IPS DF 6.9 (cell line): ENCODE measurements around the gene SCG2.

Source experiments
- DNase-seq: peaks from one replicate; pipeline ENCODE4 v3.0.0-alpha.2; 2013; ENCODE audit warnings: low read depth, low spot score
- H3K27ac ChIP-seq: one replicate; pipeline ENCODE4 v1.5.1; 2013; ENCODE audit warnings: low read length, control low read depth
- H3K27me3 ChIP-seq: 2 replicates; pipeline ENCODE4 v1.6.1; 2013; ENCODE audit warnings: mild to moderate bottlenecking, low read length; ENCODE audit not compliant: control insufficient read depth, insufficient read depth
- H3K36me3 ChIP-seq: 2 replicates; pipeline ENCODE4 v1.6.1; 2013; ENCODE audit warnings: low read length; ENCODE audit not compliant: control insufficient read depth, insufficient read depth
- H3K4me1 ChIP-seq: 2 replicates; pipeline ENCODE4 v1.6.1; 2013; ENCODE audit warnings: low read length; ENCODE audit not compliant: control insufficient read depth, insufficient read depth
- H3K4me3 ChIP-seq: 2 replicates; pipeline ENCODE4 v1.5.1; 2013; ENCODE audit warnings: mild to moderate bottlenecking, low read length
- H3K9me3 ChIP-seq: 2 replicates; pipeline ENCODE4 v1.6.1; 2013; ENCODE audit warnings: low read length, inconsistent platforms; ENCODE audit not compliant: control insufficient read depth, insufficient read depth
- WGBS: extraction: QIAGEN DNeasy Blood & Tissue Kit; methylation state at CpG from one replicate; pipeline ENCODE4 v1.1.7; 2013; ENCODE audit warnings: mixed read lengths, missing lambda C conversion rate; ENCODE audit not compliant: insufficient read length, insufficient coverage; 5-methylcytosine and 5-hydroxymethylcytosine counted together

Gene SCG2

GRCh38 chr2:223548194-223548593 is 54.0 kb downstream of the SCG2 start:
- Histone ChIP-seq H3K27ac (no peak overlapping the region), H3K36me3 (no peaks in the 10 kb centered on the region), H3K4me3 (no peak overlapping the region), H3K9me3 (no peaks in the 10 kb centered on the region), H3K4me1 (no peaks in the 10 kb centered on the region), H3K27me3 (no peaks in the 10 kb centered on the region)
- DNase-seq: no peak
- no CpG with 5 or more reads among the region's 5 CpGs for WGBS
